ENCODE results near the gene STARD10. TPM values are rescaled to one million over a fixed set of nuclear protein-coding genes. Genes with fewer than 3 reads are reported as not detected.

Gene STARD10
- total and polyA plus RNA-seq, 9 of the 15 experiments (the other 6 are each of a cell fraction or from before 2014, with no cell fraction given), result 0.15 to 52.9 (median 32.3) TPM

GRCh38 chr11:72736452-72737069 is 57.3 kb downstream of the STARD10 start (continued):
- TF ChIP-seq, protein P1, sequence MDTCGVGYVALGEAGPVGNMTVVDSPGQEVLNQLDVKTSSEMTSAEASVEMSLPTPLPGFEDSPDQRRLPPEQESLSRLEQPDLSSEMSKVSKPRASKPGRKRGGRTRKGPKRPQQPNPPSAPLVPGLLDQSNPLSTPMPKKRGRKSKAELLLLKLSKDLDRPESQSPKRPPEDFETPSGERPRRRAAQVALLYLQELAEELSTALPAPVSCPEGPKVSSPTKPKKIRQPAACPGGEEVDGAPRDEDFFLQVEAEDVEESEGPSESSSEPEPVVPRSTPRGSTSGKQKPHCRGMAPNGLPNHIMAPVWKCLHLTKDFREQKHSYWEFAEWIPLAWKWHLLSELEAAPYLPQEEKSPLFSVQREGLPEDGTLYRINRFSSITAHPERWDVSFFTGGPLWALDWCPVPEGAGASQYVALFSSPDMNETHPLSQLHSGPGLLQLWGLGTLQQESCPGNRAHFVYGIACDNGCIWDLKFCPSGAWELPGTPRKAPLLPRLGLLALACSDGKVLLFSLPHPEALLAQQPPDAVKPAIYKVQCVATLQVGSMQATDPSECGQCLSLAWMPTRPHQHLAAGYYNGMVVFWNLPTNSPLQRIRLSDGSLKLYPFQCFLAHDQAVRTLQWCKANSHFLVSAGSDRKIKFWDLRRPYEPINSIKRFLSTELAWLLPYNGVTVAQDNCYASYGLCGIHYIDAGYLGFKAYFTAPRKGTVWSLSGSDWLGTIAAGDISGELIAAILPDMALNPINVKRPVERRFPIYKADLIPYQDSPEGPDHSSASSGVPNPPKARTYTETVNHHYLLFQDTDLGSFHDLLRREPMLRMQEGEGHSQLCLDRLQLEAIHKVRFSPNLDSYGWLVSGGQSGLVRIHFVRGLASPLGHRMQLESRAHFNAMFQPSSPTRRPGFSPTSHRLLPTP (IDR thresholded peaks at IDR 0.05; ENCODE audit: borderline replicate concordance, extremely low read depth, insufficient read length), result no peak
- no peak for TF ChIP-seq SIN3A (IDR thresholded peaks at IDR 0.05; ENCODE audit: borderline replicate concordance in 2 of 2, control insufficient read depth in 1 of 2, low read depth in 2 of 2, low read length in 2 of 2)
- no peak for TF ChIP-seq ZNF146 (CRISPR knock-in tag; IDR thresholded peaks at IDR 0.05; ENCODE audit: unreplicated experiment)
- TF ChIP-seq FOSL1 (tag; conservative IDR thresholded peaks at IDR 0.05), result peak; percentile 57; the same call in 1 of the 2 replicates
- TF ChIP-seq FOXK2 (conservative IDR thresholded peaks at IDR 0.05 in 1 of 2, IDR thresholded peaks at IDR 0.05 in 1 of 2; ENCODE audit: low read depth in 2 of 2), result peak in 1 of 2 experiments; percentile 33; a peak in 1 of 4 replicates
- no peak for TF ChIP-seq BRD9 (IDR thresholded peaks at IDR 0.05; ENCODE audit: low read depth, partially characterized antibody)
- TF ChIP-seq SREBF2 (CRISPR knock-in tag; IDR thresholded peaks at IDR 0.05), result no peak
- TF ChIP-seq SIRT6 (IDR thresholded peaks at IDR 0.05; ENCODE audit: low read depth, low read length), result no peak
- TF ChIP-seq RERE (CRISPR knock-in tag; IDR thresholded peaks at IDR 0.05; ENCODE audit: borderline replicate concordance), result no peak
- no peak for TF ChIP-seq PTBP1 (IDR thresholded peaks at IDR 0.05; ENCODE audit: low read depth, low read length)
- no peak for TF ChIP-seq HNRNPL (IDR thresholded peaks at IDR 0.05; ENCODE audit: low read depth, low read length)
- TF ChIP-seq, protein P2, sequence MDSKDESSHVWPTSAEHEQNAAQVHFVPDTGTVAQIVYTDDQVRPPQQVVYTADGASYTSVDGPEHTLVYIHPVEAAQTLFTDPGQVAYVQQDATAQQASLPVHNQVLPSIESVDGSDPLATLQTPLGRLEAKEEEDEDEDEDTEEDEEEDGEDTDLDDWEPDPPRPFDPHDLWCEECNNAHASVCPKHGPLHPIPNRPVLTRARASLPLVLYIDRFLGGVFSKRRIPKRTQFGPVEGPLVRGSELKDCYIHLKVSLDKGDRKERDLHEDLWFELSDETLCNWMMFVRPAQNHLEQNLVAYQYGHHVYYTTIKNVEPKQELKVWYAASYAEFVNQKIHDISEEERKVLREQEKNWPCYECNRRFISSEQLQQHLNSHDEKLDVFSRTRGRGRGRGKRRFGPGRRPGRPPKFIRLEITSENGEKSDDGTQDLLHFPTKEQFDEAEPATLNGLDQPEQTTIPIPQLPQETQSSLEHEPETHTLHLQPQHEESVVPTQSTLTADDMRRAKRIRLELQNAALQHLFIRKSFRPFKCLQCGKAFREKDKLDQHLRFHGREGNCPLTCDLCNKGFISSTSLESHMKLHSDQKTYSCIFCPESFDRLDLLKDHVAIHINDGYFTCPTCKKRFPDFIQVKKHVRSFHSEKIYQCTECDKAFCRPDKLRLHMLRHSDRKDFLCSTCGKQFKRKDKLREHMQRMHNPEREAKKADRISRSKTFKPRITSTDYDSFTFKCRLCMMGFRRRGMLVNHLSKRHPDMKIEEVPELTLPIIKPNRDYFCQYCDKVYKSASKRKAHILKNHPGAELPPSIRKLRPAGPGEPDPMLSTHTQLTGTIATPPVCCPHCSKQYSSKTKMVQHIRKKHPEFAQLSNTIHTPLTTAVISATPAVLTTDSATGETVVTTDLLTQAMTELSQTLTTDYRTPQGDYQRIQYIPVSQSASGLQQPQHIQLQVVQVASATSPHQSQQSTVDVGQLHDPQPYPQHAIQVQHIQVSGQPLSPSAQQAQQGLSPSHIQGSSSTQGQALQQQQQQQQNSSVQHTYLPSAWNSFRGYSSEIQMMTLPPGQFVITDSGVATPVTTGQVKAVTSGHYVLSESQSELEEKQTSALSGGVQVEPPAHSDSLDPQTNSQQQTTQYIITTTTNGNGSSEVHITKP (IDR thresholded peaks at IDR 0.05; ENCODE audit: partially characterized antibody), result peak; percentile 91
- TF ChIP-seq NFATC3 (IDR thresholded peaks at IDR 0.05), result no peak
- no peak for TF ChIP-seq RCOR1 (IDR thresholded peaks at IDR 0.05; ENCODE audit: borderline replicate concordance in 1 of 2, low read depth in 2 of 2, low read length in 2 of 2)
- TF ChIP-seq ZNF143 (CRISPR knock-in tag; IDR thresholded peaks at IDR 0.05), result no peak

All from K562 (cell line).